OCI-LY3 (cell line): ENCODE results near the gene FAU.

ENCODE experiments used
- H2AFZ ChIP-seq: fragments of 200-600, 300-600 bp; shearing (Covaris generic); 2 replicates; pipeline ENCODE4 v1.6.0; 2014; ENCODE audit warnings: antibody characterized with exemption, low read depth, low read length
- H3K27ac ChIP-seq: fragments of 200-600, 300-600 bp; sonication (generic); 2 replicates; pipeline ENCODE4 v1.5.1; 2014; ENCODE audit warnings: mild to moderate bottlenecking, low read length, moderate library complexity, mixed read lengths
- H3K27me3 ChIP-seq: fragments of 200-600, 300-600 bp; sonication (generic); 2 replicates; pipeline ENCODE4 v1.6.1; 2014; ENCODE audit warnings: low read depth, low read length, mixed read lengths
- H3K36me3 ChIP-seq: fragments of 200-600, 300-600 bp; sonication (generic); replicated peaks from 2 replicates; pipeline ENCODE3; 2014; ENCODE audit warnings: low read depth, low read length, mixed read lengths
- H3K4me1 ChIP-seq: fragments of 300-600, 200-600 bp; sonication (generic); 2 replicates; pipeline ENCODE4 v1.6.1; 2014; ENCODE audit warnings: low read length, mixed read lengths
- H3K4me2 ChIP-seq: fragments of 200-600, 300-600 bp; sonication (generic); 2 replicates; pipeline ENCODE4 v1.6.1; 2014; ENCODE audit warnings: low read length, mixed read lengths
- H3K4me3 ChIP-seq: fragments of 300-600, 200-600 bp; sonication (generic); 2 replicates; pipeline ENCODE4 v1.5.1; 2014; ENCODE audit warnings: antibody characterized with exemption, mild to moderate bottlenecking, low read length, moderate library complexity
- H3K79me2 ChIP-seq: fragments of 300-600, 200-600 bp; shearing (Covaris generic); 2 replicates; pipeline ENCODE4 v1.6.1; 2014; ENCODE audit warnings: mild to moderate bottlenecking, low read length, mixed read lengths
- H3K9ac ChIP-seq: fragments of 300-600, 200-600 bp; shearing (Covaris generic); 2 replicates; pipeline ENCODE4 v1.6.0; 2014; ENCODE audit warnings: mild to moderate bottlenecking, low read length, moderate library complexity
- H3K9me3 ChIP-seq: fragments of 200-600, 300-600 bp; shearing (Covaris generic); 2 replicates; pipeline ENCODE4 v1.6.1; 2014; ENCODE audit warnings: low read length, mixed read lengths; ENCODE audit not compliant: insufficient read depth
- H4K20me1 ChIP-seq: fragments of 200-600, 300-600 bp; sonication (generic); 2 replicates; pipeline ENCODE4 v1.6.1; 2016; ENCODE audit warnings: low read length, mixed read lengths; ENCODE audit not compliant: insufficient read depth
- EZH2phosphoT487 ChIP-seq: fragments of 200-600 bp; shearing (Covaris generic); IDR thresholded peaks from 2 replicates; pipeline ENCODE4 v1.6.1; 2018; ENCODE audit warnings: antibody characterized with exemption, mixed run types, low read depth
- TF ChIP-seq, protein P1 (sequence below): fragments of 200-600, 300-600 bp; sonication (generic); IDR thresholded peaks from 2 replicates; pipeline ENCODE4 v1.5.1; 2014; ENCODE audit warnings: antibody characterized with exemption, low read length, low read depth

Gene FAU

DNA sequence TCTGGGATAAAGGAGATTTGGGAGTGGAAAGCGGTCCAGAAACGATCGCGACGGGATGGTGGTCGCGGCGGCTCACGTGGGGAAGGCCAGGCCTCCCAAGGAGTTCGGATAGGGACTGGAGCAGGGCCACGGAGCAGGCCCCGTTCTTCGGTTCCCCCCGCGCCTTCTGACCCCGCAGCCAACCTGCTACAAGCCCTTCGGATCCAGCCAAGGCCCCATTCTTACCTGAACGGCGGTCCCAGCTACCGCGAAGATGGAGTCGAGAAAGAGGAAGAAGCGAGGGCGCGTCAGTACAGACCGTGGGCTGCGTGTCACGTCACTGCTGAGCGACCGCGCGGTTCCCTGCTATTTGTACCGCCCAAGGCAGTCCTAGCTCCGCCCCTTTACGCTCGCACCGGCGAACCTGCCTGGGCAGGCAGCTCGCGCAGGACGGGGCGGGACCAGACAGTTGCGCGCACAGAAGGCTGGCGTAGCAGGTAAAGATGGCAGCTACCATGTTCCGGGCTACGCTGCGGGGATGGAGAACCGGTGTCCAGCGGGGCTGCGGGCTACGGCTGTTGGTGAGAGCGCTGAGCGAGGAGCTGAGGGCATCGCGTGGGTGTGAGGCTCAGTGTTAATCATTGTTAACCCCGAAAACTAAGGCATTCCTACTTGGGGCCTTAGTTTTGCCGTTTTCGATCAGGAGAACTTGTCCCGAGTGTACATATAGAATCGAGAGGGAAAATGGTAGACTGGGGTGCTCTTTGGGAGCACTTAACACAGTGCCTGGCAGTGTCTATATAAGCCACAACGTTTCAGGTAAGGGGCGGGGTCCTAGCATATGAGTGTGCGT, at the start of gene FAU, which contains the start of gene MRPL49:
Gene FAU (minus strand): TSS at position 270 of the 832 bp plus-strand sequence. CDS start 321 bp downstream, outside the sequence.
Gene MRPL49 (plus strand): TSS at position 457 of the 832 bp plus-strand sequence. CDS start 26 bp downstream, at position 483.
- H3K4me1 ChIP-seq: peaks cover 24% of the 10 kb centered on the region
- H3K79me2 ChIP-seq: peaks cover 63% of the 10 kb centered on the region
- peak within 1 kb of the TSS; percentile 52; the same call in 1 of the 2 replicates for H2AFZ ChIP-seq
- peaks cover 47% of the 10 kb centered on the region for H3K36me3 ChIP-seq
- no peaks in the 10 kb centered on the region for H3K27me3 ChIP-seq
- peak within 1 kb of the TSS; percentile 91 for H3K4me2 ChIP-seq
- H4K20me1 ChIP-seq: no peaks in the 10 kb centered on the region
- H3K9me3 ChIP-seq: no peaks in the 10 kb centered on the region
- peak within 1 kb of the TSS; percentile 97 for H3K9ac ChIP-seq
- H3K27ac ChIP-seq: peak within 1 kb of the TSS; percentile 78
- no peak for TF ChIP-seq EZH2phosphoT487
- TF ChIP-seq, protein P1, sequence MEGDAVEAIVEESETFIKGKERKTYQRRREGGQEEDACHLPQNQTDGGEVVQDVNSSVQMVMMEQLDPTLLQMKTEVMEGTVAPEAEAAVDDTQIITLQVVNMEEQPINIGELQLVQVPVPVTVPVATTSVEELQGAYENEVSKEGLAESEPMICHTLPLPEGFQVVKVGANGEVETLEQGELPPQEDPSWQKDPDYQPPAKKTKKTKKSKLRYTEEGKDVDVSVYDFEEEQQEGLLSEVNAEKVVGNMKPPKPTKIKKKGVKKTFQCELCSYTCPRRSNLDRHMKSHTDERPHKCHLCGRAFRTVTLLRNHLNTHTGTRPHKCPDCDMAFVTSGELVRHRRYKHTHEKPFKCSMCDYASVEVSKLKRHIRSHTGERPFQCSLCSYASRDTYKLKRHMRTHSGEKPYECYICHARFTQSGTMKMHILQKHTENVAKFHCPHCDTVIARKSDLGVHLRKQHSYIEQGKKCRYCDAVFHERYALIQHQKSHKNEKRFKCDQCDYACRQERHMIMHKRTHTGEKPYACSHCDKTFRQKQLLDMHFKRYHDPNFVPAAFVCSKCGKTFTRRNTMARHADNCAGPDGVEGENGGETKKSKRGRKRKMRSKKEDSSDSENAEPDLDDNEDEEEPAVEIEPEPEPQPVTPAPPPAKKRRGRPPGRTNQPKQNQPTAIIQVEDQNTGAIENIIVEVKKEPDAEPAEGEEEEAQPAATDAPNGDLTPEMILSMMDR: no peak
- H3K4me3 ChIP-seq: peak within 1 kb of the TSS; percentile 95

- H3K4me1 ChIP-seq: no peaks in the 10 kb centered on the region
- no peaks in the 10 kb centered on the region for H3K9me3 ChIP-seq
- H3K36me3 ChIP-seq: no peaks in the 10 kb centered on the region
- H3K27me3 ChIP-seq: no peaks in the 10 kb centered on the region
- H3K79me2 ChIP-seq: no peaks in the 10 kb centered on the region
- no peak within 1 kb of the TSS for H3K4me3 ChIP-seq
- no peak for TF ChIP-seq EZH2phosphoT487
- TF ChIP-seq, protein P1: no peak
- H4K20me1 ChIP-seq: no peaks in the 10 kb centered on the region
- no peak within 1 kb of the TSS for H3K27ac ChIP-seq
- H3K9ac ChIP-seq: no peak within 1 kb of the TSS
- H3K4me2 ChIP-seq: no peak within 1 kb of the TSS
- H2AFZ ChIP-seq: peak within 1 kb of the TSS; percentile 78
These were observed 48.2 kb upstream of the FAU start, which contains the start of gene SPDYC for GRCh38 chr11:65170058-65170534. SPDYC (plus strand) TSS chr11:65170233; CDS start chr11:65171358, 1,125 bp downstream.

GRCh38 chr11:65169164-65169641, 47.3 kb upstream of the FAU start:
- Histone ChIP-seq H4K20me1 (no peaks in the 10 kb centered on the region), H3K4me3 (no peak overlapping the region), H3K27ac (no peak overlapping the region), H3K79me2 (no peaks in the 10 kb centered on the region), H2AFZ (peak overlapping the region; percentile 78), H3K27me3 (no peaks in the 10 kb centered on the region), H3K9ac (no peak overlapping the region), H3K36me3 (no peaks in the 10 kb centered on the region), H3K4me1 (no peaks in the 10 kb centered on the region), H3K9me3 (no peaks in the 10 kb centered on the region), H3K4me2 (no peak overlapping the region)
- TF ChIP-seq, protein P1: no peak
- no peak for TF ChIP-seq EZH2phosphoT487

DNA sequence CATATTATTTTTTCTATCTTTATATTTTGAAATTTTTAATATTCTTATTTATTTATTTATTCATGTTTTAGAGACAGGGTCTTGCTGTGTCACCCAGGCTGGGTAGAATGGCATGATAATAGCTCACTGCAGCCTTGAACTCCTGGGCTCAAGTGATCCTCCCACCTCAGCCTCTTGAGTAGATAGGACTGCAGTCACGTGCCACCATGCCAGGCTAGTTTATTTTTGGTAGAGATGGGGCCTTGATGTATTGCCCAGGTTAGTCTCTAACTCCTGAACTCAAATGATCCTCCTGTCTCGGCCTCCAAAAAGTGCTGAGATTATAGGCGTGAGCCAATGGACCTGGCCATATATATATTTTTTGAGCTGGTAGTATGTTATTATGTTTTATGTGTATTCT, 45.7 kb upstream of the FAU start:
- no peaks in the 10 kb centered on the region for H3K4me1 ChIP-seq
- H2AFZ ChIP-seq: no peak overlapping the region
- TF ChIP-seq, protein P1: no peak
- no peak for TF ChIP-seq EZH2phosphoT487

More for the DNA sequence above, 45.7 kb upstream of the FAU start:
- no peaks in the 10 kb centered on the region for H3K36me3 ChIP-seq
- H3K79me2 ChIP-seq: no peaks in the 10 kb centered on the region
- no peaks in the 10 kb centered on the region for H3K9me3 ChIP-seq
- H3K4me3 ChIP-seq: no peak overlapping the region
- no peaks in the 10 kb centered on the region for H3K27me3 ChIP-seq
- no peak overlapping the region for H3K27ac ChIP-seq
- H3K9ac ChIP-seq: no peak overlapping the region
- H3K4me2 ChIP-seq: no peak overlapping the region
- no peaks in the 10 kb centered on the region for H4K20me1 ChIP-seq
